ENCODE data around the gene SHTN1. TPM values are rescaled to one million over a fixed set of nuclear protein-coding genes. Genes with fewer than 3 reads are reported as not detected.

SHTN1 gene
- total RNA-seq: 1.4 and 1.6 TPM in 2 replicates

GRCh38 chr10:117005026-117005526 is at the start of gene SHTN1:
Gene SHTN1 (minus strand): TSS chr10:117005187. CDS start chr10:117005079, 108 bp downstream.

GRCh38 chr10:116849248-116850057 is 155.5 kb downstream of the SHTN1 start, which contains the start of gene ENO4:
Gene ENO4 (plus strand): TSS chr10:116849499. CDS start chr10:116849567, 68 bp downstream.

Other genes starting within 250 kb of the SHTN1 start
- 0.58 and 1.1 TPM in 2 replicates for gene ENO4, start 155.7 kb downstream of the SHTN1 start, total RNA-seq
- not detected in 2 replicates for gene VAX1, start 133.1 kb upstream of the SHTN1 start, total RNA-seq
- gene KCNK18, start 192.3 kb upstream of the SHTN1 start, total RNA-seq: not detected in 2 replicates
- gene SLC18A2, start 235.9 kb upstream of the SHTN1 start, total RNA-seq: not detected in 2 replicates

Measured in myometrial cell (primary cell).